GM21447 (cell line): ENCODE data around the gene TCHP.

Source experiments
- ATAC-seq: cut with Tn5 transposase; IDR thresholded peaks from one replicate; pipeline ENCODE4 v1.9.1; 2021; ENCODE audit not compliant: unreplicated experiment

The TCHP gene

GRCh38 chr12:109961201-109961600, 61.1 kb downstream of the TCHP start:
- no peak for ATAC-seq

DNA sequence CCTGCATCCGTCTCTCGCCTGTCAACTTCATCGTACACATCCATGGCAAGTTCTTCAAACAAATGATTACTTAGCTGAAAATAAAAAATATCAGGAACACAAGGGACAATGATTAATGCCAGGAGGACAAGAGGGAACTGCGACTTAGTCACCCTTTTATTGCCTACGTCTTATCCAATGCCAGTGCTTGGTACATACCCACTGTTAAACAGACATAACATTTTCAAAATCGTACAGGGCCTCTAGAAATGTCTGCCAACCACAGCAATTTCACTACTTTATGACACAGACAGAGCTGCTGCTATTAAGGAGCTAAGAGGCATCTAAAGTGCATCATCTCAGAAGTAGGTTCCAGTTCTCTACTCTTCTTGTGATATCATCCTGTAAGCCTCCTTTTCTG, 61.5 kb downstream of the TCHP start:
- no peak for ATAC-seq

DNA sequence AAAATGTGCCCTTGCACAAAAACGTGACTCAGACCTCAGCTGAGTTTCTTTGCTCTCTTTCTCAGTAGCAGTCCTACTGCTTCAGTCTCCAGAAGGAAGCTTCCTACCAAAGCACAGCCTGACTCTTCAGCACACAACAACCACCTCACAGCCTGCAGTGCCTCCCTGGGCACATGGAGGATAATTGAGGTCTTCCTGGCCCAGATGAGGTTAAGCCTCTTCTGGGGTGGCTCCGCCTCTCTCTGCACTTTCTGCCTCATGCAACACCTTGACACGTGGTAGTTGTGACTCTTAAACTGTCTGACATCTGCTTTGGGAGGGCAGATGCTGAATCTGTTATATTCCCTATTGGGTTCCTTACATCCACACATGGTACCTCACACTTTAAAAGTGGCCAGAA, 62.3 kb downstream of the TCHP start:
- no peak for ATAC-seq

DNA sequence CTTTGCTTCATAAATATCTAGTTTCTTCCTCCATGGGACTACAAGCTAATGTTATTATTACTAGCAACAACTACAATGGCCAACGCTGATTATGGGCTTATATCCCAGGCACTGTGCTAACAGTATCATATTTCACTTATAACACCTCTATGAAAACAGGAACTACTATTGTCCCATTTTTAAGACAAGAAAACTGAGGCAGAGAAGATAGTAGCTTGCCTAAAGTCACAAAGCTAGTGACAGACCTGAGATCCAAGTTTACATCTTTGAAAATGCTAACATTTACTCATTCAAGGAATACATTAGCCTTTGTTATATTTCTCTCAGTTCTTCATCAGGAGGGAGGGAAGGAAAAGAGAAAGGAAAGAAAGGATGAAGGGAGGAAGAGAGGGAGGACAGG, 63.3 kb downstream of the TCHP start:
- no peak for ATAC-seq

DNA sequence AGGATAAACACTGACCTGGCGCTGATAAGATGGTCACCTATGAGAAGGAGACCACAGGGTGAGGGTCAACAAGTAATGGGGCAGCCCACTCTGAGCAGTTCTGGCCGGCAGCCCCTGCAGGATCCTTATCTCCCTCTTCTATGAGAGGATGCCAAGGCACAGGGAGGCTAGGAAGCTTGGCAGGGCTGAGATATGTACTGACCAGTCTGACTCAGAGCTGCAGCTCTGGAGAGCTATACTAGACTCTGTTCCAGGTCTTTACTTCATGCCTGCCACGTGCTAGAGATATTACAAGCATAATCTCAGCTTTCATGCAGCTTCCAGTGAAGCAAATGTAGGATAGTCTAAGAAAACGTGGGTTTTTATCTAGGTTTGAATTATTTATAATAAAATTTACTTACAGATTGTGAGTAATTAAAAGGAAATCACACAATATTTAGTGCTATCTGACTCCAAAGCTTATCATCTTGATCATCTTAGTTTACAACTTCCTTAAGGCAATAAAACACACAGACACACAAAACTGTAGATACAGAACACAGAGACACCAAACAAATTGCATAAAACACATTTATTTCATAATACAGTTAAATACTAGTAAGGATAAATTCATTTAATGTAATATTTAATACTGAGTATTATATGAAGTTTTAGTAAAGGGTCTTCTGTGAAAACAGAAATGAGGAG, 63.8 kb downstream of the TCHP start:
- ATAC-seq = no peak

GRCh38 chr12:109966546-109966945, 66.5 kb downstream of the TCHP start:
- ATAC-seq = no peak

GRCh38 chr12:109967383-109968031, 67.4 kb downstream of the TCHP start:
- no peak for ATAC-seq
